ENCODE data around the gene SMARCA2.

The SMARCA2 gene

GRCh38 chr9:2013743-2014475 lies 1.2 kb upstream of the SMARCA2 start:
- H3K4me3 ChIP-seq (ENCODE audit: low read depth, low read length) = peak overlapping the region; percentile 90
- no peak for DNase-seq (ENCODE audit: low read depth)

- peak overlapping the region; percentile 90 for H3K4me3 ChIP-seq (ENCODE audit: low read depth, low read length)
- no peak for DNase-seq (ENCODE audit: low read depth)
Observed at GRCh38 chr9:2015581-2016407, 647 bp downstream of the SMARCA2 start.

- no peak for DNase-seq (ENCODE audit: low read depth)
Observed at GRCh38 chr9:2016408-2017330, 1.5 kb downstream of the SMARCA2 start.

GRCh38 chr9:2017331-2018161 lies 2.4 kb downstream of the SMARCA2 start:
- DNase-seq (ENCODE audit: low read depth) = no peak
- peak overlapping the region; percentile 90 for H3K4me3 ChIP-seq (ENCODE audit: low read depth, low read length)

More at GRCh38 chr9:2016408-2017330, 1.5 kb downstream of the SMARCA2 start:
- H3K4me3 ChIP-seq (ENCODE audit: low read depth, low read length) = peak overlapping the region; percentile 90

- no peak for DNase-seq (ENCODE audit: low read depth)
- H3K4me3 ChIP-seq (ENCODE audit: low read depth, low read length) = peak overlapping the region; percentile 90
Observed at GRCh38 chr9:2018162-2018643, 3.1 kb downstream of the SMARCA2 start.

- DNase-seq (ENCODE audit: low read depth) = no peak
- peak overlapping the region; percentile 90 for H3K4me3 ChIP-seq (ENCODE audit: low read depth, low read length)
Observed at GRCh38 chr9:2018764-2019558, 3.8 kb downstream of the SMARCA2 start.

- DNase-seq (ENCODE audit: low read depth) = no peak
- H3K4me3 ChIP-seq (ENCODE audit: low read depth, low read length) = no peak overlapping the region
Observed at GRCh38 chr9:2019723-2020122, 4.6 kb downstream of the SMARCA2 start.

- H3K4me3 ChIP-seq (ENCODE audit: low read depth, low read length) = no peak overlapping the region
- DNase-seq (ENCODE audit: low read depth) = no peak
Observed at GRCh38 chr9:2021731-2022130, 6.6 kb downstream of the SMARCA2 start.

- no peak for DNase-seq (ENCODE audit: low read depth)
- no peak overlapping the region for H3K4me3 ChIP-seq (ENCODE audit: low read depth, low read length)
Observed at GRCh38 chr9:2022560-2022959, 7.4 kb downstream of the SMARCA2 start.

GRCh38 chr9:2023042-2023441 lies 7.9 kb downstream of the SMARCA2 start:
- DNase-seq (ENCODE audit: low read depth) = no peak

GRCh38 chr9:2023532-2023931 lies 8.4 kb downstream of the SMARCA2 start:
- H3K4me3 ChIP-seq (ENCODE audit: low read depth, low read length) = no peak overlapping the region
- DNase-seq (ENCODE audit: low read depth) = no peak

More at GRCh38 chr9:2023042-2023441, 7.9 kb downstream of the SMARCA2 start:
- no peak overlapping the region for H3K4me3 ChIP-seq (ENCODE audit: low read depth, low read length)

GRCh38 chr9:2024888-2025782 lies 10.0 kb downstream of the SMARCA2 start:
- DNase-seq (ENCODE audit: low read depth) = no peak

GRCh38 chr9:2026220-2026997 lies 11.3 kb downstream of the SMARCA2 start:
- H3K4me3 ChIP-seq (ENCODE audit: low read depth, low read length) = no peak overlapping the region
- DNase-seq (ENCODE audit: low read depth) = no peak

More at GRCh38 chr9:2024888-2025782, 10.0 kb downstream of the SMARCA2 start:
- no peak overlapping the region for H3K4me3 ChIP-seq (ENCODE audit: low read depth, low read length)

GRCh38 chr9:2027543-2028160 lies 12.5 kb downstream of the SMARCA2 start:
- no peak overlapping the region for H3K4me3 ChIP-seq (ENCODE audit: low read depth, low read length)
- no peak for DNase-seq (ENCODE audit: low read depth)

GRCh38 chr9:2028888-2029287 lies 13.7 kb downstream of the SMARCA2 start:
- no peak for DNase-seq (ENCODE audit: low read depth)
- no peak overlapping the region for H3K4me3 ChIP-seq (ENCODE audit: low read depth, low read length)

- no peak overlapping the region for H3K4me3 ChIP-seq (ENCODE audit: low read depth, low read length)
- DNase-seq (ENCODE audit: low read depth) = no peak
Observed at GRCh38 chr9:2029666-2030170, 14.6 kb downstream of the SMARCA2 start.
